ENCODE measurements around the gene SLC25A25.

SLC25A25 gene

DNA sequence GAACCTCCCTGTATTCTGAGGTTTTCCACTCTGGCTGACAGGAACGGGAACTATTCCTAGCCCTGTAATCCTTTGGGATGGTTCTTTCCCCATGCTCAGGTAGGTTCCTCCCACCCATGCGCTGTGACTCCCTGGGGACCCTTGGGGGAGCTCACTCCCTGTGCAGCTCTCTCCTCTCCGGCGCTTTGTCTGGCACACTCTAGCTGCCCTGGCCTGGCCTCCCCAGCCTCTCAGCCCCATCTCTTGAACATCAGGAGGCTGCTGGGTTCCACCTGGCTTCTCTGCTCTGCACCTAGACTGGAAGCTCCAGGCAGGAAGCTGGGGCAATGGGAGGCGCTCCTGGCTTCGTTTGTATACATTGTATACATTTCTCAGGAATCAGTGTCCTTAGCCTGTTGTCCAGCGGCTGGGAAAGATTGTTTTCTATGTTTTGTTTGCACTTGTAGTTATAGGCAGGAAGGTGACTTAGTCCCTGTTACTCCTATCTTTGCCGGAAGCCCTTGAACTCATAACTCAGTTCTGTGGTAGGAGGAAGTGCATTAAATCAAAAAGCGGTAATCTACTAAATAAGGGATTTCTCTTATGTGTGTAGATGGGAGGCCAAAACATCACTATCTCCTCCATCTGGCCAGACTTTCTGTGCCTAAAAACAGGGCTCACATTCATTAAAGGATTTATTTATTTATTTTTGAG, 20.4 kb downstream of the SLC25A25 start:
- peaks cover 26% of the 10 kb centered on the region for H3K4me1 ChIP-seq (ENCODE audit: insufficient read depth, low read length)

DNA sequence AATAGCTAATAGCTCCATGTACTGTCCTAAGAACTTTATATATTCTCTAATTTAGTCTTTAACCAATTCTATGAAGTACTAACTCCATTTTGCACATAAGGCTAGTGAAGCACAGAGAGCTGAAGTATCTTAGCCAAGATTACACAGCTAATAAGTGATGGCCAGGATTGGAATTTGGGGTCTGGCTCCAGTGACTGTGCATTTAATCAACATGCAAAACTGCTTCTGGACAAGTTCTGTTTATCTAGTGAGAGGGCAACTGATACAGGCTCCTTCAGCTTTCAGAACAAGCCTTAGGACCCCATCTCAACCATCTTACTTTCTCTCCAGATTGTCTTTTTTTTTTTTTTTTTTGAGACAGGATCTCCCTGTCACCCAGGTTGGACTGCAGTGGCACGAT, 21.3 kb downstream of the SLC25A25 start:
- no peak overlapping the region for H3K4me3 ChIP-seq (ENCODE audit: low read length)
- no peak overlapping the region for H2AFZ ChIP-seq (ENCODE audit: low read depth, low read length)
- no peaks in the 10 kb centered on the region for H3K27me3 ChIP-seq (ENCODE audit: insufficient read depth, low read length)
- no peaks in the 10 kb centered on the region for H3K9me3 ChIP-seq (ENCODE audit: low read length)
- H3K4me1 ChIP-seq (ENCODE audit: insufficient read depth, low read length), result peaks cover 33% of the 10 kb centered on the region
- no peaks in the 10 kb centered on the region for H3K36me3 ChIP-seq (ENCODE audit: insufficient read depth, low read length)

More for the DNA sequence above, 20.4 kb downstream of the SLC25A25 start:
- Histone ChIP-seq H2AFZ (ENCODE audit: low read depth, low read length) (no peak overlapping the region), H3K36me3 (ENCODE audit: insufficient read depth, low read length) (no peaks in the 10 kb centered on the region), H3K9me3 (ENCODE audit: low read length) (no peaks in the 10 kb centered on the region), H3K4me3 (ENCODE audit: low read length) (no peak overlapping the region), H3K27me3 (ENCODE audit: insufficient read depth, low read length) (no peaks in the 10 kb centered on the region)

DNA sequence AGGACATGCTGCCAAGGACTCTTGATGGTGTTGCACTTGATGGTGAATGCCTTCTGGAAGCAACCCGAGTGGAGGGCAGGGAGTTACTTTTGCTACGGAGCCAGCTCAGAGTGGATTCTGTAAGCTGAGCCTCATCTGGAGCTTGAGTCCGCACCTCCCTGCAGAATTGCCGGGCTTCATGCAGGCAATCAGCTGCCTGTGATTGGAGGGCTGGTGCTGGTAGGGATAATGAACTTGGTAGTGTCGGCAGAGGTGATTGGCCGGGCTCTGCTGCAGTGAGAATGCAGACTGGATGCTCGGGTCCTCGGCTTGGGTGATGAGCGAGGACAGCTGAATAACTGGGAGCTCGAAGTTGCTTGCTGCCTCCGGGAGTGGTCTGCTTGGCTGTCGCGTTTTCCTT, 23.1 kb downstream of the SLC25A25 start:
- Histone ChIP-seq H3K27me3 (ENCODE audit: insufficient read depth, low read length) (no peaks in the 10 kb centered on the region), H2AFZ (ENCODE audit: low read depth, low read length) (peak overlapping the region; percentile 88), H3K4me3 (ENCODE audit: low read length) (peak overlapping the region; percentile 42), H3K4me1 (ENCODE audit: insufficient read depth, low read length) (peaks cover 42% of the 10 kb centered on the region), H3K9me3 (ENCODE audit: low read length) (no peaks in the 10 kb centered on the region), H3K36me3 (ENCODE audit: insufficient read depth, low read length) (no peaks in the 10 kb centered on the region)

DNA sequence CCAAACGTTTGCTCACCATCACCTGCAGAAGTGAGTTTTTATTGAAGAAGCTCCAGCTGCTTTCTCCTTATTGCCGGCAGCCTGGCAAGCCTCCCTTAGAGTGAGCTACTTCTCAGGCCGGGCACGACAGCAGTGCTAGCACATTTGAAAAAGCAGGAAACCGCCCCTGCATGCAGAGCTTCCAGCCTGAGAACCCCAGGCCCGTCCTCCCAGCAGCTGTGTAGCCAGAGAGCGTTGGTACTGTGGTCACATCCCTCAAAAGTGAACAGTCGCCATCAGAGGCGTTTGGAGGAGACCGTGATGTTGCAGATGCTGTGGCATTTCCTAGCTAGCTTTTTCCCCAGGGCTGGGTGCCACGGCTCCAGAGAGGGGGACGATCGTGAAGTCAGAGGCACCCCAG, 23.5 kb downstream of the SLC25A25 start:
- Histone ChIP-seq H3K4me1 (ENCODE audit: insufficient read depth, low read length) (peaks cover 42% of the 10 kb centered on the region), H3K27me3 (ENCODE audit: insufficient read depth, low read length) (no peaks in the 10 kb centered on the region), H3K36me3 (ENCODE audit: insufficient read depth, low read length) (no peaks in the 10 kb centered on the region), H3K9me3 (ENCODE audit: low read length) (no peaks in the 10 kb centered on the region), H2AFZ (ENCODE audit: low read depth, low read length) (no peak overlapping the region), H3K4me3 (ENCODE audit: low read length) (peak overlapping the region; percentile 42)

DNA sequence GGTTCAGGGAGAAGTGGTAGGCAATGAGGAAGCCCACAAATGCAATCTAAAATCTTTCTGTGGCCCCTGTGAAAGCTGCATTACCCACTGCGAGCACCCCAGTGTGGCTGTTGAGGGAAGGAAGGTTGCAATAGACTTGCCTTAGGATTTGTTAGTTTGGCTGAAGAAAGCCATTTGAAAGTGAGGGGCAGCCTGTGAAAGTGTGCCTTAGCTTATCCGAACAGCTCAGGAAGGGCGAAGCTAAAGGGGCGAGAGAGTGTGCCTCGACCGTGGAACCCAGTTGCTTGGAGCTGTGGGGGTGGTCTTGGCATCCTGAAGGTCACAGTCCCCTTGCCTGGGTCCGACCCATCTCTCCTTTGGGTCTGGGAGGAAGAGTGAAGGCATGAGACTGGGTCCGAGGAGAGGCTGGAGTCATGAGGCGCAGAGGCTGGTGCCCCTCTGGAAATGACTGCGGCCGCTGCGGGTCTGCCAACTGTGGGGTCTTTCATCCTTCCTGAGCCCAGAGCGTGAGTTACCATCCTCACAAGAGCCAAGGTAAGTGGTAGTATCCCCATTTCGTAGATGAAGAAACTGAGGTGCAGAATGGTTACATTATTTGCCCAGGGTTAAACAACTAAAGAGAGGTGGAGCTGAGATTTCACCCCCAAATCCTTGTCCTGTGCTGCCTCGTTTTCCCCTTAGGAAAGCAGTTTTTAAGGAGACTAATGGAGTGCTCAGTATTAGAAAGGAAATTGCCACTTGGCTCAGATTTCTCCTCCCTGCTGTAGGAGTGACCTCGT, 24.4 kb downstream of the SLC25A25 start:
- Histone ChIP-seq H3K4me1 (ENCODE audit: insufficient read depth, low read length) (peaks cover 45% of the 10 kb centered on the region), H3K27me3 (ENCODE audit: insufficient read depth, low read length) (no peaks in the 10 kb centered on the region), H3K36me3 (ENCODE audit: insufficient read depth, low read length) (no peaks in the 10 kb centered on the region), H2AFZ (ENCODE audit: low read depth, low read length) (no peak overlapping the region), H3K9me3 (ENCODE audit: low read length) (no peaks in the 10 kb centered on the region), H3K4me3 (ENCODE audit: low read length) (peak overlapping the region; percentile 9)

GRCh38 chr9:128093011-128093410, 25.0 kb downstream of the SLC25A25 start:
- no peak overlapping the region for H2AFZ ChIP-seq (ENCODE audit: low read depth, low read length)
- H3K9me3 ChIP-seq (ENCODE audit: low read length), result no peaks in the 10 kb centered on the region
- H3K27me3 ChIP-seq (ENCODE audit: insufficient read depth, low read length), result no peaks in the 10 kb centered on the region
- peaks cover 51% of the 10 kb centered on the region for H3K4me1 ChIP-seq (ENCODE audit: insufficient read depth, low read length)
- H3K4me3 ChIP-seq (ENCODE audit: low read length), result peak overlapping the region; percentile 9
- H3K36me3 ChIP-seq (ENCODE audit: insufficient read depth, low read length), result no peaks in the 10 kb centered on the region

DNA sequence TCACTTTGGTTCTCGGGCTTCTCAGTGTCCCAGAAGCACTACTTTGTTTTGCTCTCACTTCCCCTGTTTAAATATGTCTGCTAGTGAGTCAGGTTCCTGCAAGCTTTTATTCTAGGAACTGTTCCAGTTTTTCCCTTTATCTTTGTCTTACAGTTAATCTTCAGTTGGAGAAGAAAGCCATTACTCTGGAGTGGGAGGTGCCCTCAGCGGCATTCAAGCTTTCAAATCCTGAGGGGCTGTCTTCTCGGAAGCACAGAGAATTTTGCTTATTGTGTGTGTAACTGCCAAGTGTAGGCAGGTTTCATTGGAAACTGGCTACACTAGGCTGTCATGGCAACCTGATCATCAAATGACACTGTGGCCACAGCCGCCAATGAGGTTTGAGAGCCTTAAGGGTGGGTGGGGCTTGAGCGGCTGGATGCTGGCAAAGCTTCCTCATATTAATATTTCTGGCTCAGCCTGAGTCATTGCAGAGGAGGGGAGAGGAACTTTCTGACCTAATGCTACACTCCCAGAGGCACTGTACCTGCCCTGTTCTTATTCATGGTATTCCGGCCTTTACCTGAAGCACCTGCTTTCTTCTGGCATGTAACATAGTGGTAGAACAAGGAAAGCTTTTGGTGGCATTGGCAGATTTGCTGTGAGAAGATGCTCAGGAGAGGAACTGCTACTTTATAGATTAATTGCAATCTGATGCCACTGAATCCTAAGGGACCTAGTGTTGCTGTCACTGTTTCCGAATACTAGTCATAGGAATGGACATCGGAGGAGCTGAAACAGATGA, 26.3 kb downstream of the SLC25A25 start:
- no peaks in the 10 kb centered on the region for H3K27me3 ChIP-seq (ENCODE audit: insufficient read depth, low read length)
- no peaks in the 10 kb centered on the region for H3K36me3 ChIP-seq (ENCODE audit: insufficient read depth, low read length)
- H3K9me3 ChIP-seq (ENCODE audit: low read length), result no peaks in the 10 kb centered on the region
- H3K4me3 ChIP-seq (ENCODE audit: low read length), result peak overlapping the region; percentile 18
- H2AFZ ChIP-seq (ENCODE audit: low read depth, low read length), result no peak overlapping the region
- peaks cover 59% of the 10 kb centered on the region for H3K4me1 ChIP-seq (ENCODE audit: insufficient read depth, low read length)

DNA sequence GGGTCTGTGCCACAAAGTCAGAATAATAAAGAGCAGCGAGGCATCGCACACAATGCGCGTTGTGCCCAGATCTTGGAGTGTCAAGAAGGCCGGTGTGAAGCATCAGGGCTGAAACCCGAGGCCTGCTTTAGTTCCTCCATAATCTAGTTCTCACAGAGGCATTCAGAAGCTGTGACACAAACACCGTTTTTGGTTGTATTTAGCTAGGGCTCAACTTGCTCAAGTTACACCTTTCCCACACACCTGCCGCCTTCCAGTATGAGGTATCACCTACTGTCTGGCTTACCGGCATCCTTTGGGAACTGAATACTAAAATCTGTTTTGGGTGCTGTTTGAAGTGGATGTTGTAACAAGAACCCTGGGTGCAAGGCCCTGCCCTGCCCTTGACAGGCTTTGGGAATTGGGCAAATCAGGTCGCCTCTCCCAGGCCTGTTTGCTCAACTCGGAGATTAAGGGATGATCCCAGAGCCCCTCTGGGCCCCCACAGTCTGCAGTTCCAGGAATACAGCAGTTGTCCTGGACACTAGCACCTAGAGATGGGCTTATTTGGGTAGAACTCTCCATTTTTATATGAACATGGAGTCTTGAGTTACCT, 27.0 kb downstream of the SLC25A25 start:
- no peaks in the 10 kb centered on the region for H3K36me3 ChIP-seq (ENCODE audit: insufficient read depth, low read length)
- no peak overlapping the region for H3K4me3 ChIP-seq (ENCODE audit: low read length)
- H3K27me3 ChIP-seq (ENCODE audit: insufficient read depth, low read length), result no peaks in the 10 kb centered on the region
- no peak overlapping the region for H2AFZ ChIP-seq (ENCODE audit: low read depth, low read length)
- peaks cover 66% of the 10 kb centered on the region for H3K4me1 ChIP-seq (ENCODE audit: insufficient read depth, low read length)
- H3K9me3 ChIP-seq (ENCODE audit: low read length), result no peaks in the 10 kb centered on the region

DNA sequence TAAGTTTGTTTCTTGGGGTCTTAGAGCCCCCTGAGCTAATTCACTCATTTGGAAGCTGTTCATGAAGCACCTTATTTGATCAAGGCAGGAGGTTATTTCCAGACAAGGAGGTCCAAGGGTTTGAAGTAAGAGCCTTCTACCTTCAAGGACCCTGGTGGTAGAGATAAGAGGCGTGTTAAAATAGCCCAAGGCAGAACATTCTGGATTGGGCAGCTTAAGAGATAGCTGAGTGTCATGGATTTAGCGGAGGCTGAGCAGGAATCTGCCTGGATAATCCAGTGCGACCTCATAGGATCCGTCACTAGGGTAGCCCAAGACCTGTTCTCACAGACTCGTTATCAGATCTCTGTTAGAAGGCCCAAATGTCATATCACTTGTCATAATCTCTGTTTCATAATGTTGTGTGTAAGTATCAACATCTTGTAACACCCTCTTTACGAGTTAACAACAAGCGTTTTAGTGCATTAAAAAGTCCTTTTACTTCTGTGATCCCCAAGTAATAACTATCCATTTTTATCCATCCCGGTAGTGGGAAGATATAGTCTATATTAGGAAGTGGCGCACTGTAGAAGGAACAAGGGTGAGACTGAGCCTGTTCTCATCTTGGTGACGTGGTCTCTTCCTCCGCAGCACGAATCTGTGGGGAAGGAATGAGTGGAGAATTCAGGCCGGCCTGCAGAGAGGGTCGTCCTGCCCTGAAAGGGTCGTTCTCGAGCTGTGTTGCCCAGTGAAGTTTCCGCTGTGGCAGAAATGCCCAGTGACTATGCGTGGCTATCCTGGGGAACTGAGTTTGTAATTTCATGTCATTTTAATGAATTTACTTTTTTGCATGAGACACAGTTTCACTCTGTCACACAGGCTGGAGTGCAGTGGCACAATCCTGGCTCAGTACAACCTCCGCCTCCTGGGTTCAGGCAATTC, 28.8 kb downstream of the SLC25A25 start:
- Histone ChIP-seq H3K4me3 (ENCODE audit: low read length) (no peak overlapping the region), H3K4me1 (ENCODE audit: insufficient read depth, low read length) (peaks cover 62% of the 10 kb centered on the region), H3K9me3 (ENCODE audit: low read length) (no peaks in the 10 kb centered on the region)

GRCh38 chr9:128097543-128098296, 29.7 kb downstream of the SLC25A25 start:
- peak overlapping the region; percentile 54 for H3K4me3 ChIP-seq (ENCODE audit: low read length)
- no peak overlapping the region for H2AFZ ChIP-seq (ENCODE audit: low read depth, low read length)
- peaks cover 20% of the 10 kb centered on the region for H3K36me3 ChIP-seq (ENCODE audit: insufficient read depth, low read length)
- no peaks in the 10 kb centered on the region for H3K9me3 ChIP-seq (ENCODE audit: low read length)
- H3K27me3 ChIP-seq (ENCODE audit: insufficient read depth, low read length), result no peaks in the 10 kb centered on the region
- H3K4me1 ChIP-seq (ENCODE audit: insufficient read depth, low read length), result peaks cover 54% of the 10 kb centered on the region

More for the DNA sequence above, 28.8 kb downstream of the SLC25A25 start:
- Histone ChIP-seq H3K36me3 (ENCODE audit: insufficient read depth, low read length) (peaks cover 11% of the 10 kb centered on the region), H2AFZ (ENCODE audit: low read depth, low read length) (no peak overlapping the region), H3K27me3 (ENCODE audit: insufficient read depth, low read length) (no peaks in the 10 kb centered on the region)

DNA sequence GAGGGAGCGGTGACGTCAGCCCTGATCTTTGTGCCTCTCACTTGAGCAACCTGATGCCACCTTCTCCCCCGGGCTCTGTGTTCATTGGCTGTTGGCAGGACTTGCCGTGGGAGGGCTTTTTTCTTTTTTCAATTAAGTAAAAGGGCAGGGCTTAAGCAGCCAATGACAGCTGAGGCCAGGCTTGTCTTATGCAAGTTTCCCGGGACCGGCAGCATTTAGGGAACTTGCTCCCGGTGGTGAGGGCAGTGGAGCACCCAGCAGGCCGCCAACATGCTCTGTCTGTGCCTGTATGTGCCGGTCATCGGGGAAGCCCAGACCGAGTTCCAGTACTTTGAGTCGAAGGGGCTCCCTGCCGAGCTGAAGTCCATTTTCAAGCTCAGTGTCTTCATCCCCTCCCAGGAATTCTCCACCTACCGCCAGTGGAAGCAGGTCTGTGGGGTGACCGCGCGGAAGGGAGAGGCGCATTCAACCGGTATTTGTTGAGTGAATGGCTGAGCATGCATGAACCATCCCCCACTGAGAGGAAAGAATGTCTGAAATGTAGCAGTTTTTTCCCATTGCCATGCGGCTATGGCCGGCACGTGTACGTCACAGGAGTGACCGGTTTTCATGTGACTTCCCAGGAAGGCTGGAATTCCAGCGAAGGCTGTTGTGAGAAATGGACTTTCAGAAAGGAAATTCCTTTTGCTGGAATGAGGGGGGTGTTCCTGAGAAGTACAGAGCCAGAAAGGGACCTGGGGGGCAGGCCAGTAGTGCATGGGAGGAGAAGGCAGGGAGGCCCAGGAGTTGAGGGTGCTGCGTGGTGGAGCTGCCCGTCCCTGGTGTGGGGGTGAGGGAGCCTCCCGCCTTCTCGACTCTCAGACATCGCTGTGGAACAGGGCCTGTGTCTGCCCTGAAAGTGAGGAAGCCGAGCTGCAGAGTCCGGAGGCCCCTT, 30.5 kb downstream of the SLC25A25 start:
- H2AFZ ChIP-seq (ENCODE audit: low read depth, low read length), result no peak overlapping the region
- H3K4me3 ChIP-seq (ENCODE audit: low read length), result peak overlapping the region; percentile 54
- peaks cover 45% of the 10 kb centered on the region for H3K4me1 ChIP-seq (ENCODE audit: insufficient read depth, low read length)
- no peaks in the 10 kb centered on the region for H3K27me3 ChIP-seq (ENCODE audit: insufficient read depth, low read length)
- peaks cover 28% of the 10 kb centered on the region for H3K36me3 ChIP-seq (ENCODE audit: insufficient read depth, low read length)
- no peaks in the 10 kb centered on the region for H3K9me3 ChIP-seq (ENCODE audit: low read length)

Measured in neuron (in vitro differentiated cells).